Measurements from ENCODE around the gene ABCC3.

GRCh38 chr17:50621574-50622031, 13.1 kb upstream of the ABCC3 start:
- TF ChIP-seq CTCF (IDR thresholded peaks at IDR 0.05) (no peak), EP300 (IDR thresholded peaks at IDR 0.05) (no peak), POLR2AphosphoS5 (IDR thresholded peaks at IDR 0.05) (no peak)
